H9 (cell line): Measurements from ENCODE around the gene RFT1. TPM values are rescaled to one million over a fixed set of nuclear protein-coding genes. Genes with fewer than 3 reads are reported as not detected.

ENCODE experiments used
- DNase-seq: peaks from one replicate; pipeline ENCODE4 v3.0.0-alpha.2; 2017
- H2AFZ ChIP-seq: one replicate; pipeline ENCODE4 v1.6.1; 2013; ENCODE audit warnings: mild to moderate bottlenecking, low read length, control low read depth, moderate library complexity
- H2AK5ac ChIP-seq: 2 replicates; pipeline ENCODE4 v1.6.1; 2013; ENCODE audit warnings: low read length, control low read depth, mixed read lengths; ENCODE audit not compliant: insufficient read length
- H2BK120ac ChIP-seq: one replicate; pipeline ENCODE4 v1.6.1; 2013; ENCODE audit warnings: low read depth, mild to moderate bottlenecking, low read length, control low read depth, inconsistent platforms; ENCODE audit not compliant: poor library complexity, severe bottlenecking
- H2BK12ac ChIP-seq: 2 replicates; pipeline ENCODE4 v1.6.1; 2013; ENCODE audit warnings: low read length, control low read depth, mixed read lengths, low read depth; ENCODE audit not compliant: insufficient read length
- H2BK15ac ChIP-seq: 2 replicates; pipeline ENCODE4 v1.6.1; 2013; ENCODE audit warnings: low read depth, low read length, control low read depth
- H2BK20ac ChIP-seq: one replicate; pipeline ENCODE4 v1.6.1; 2013; ENCODE audit warnings: low read depth, mild to moderate bottlenecking, low read length, control low read depth, inconsistent platforms; ENCODE audit not compliant: poor library complexity, severe bottlenecking
- H2BK5ac ChIP-seq: 2 replicates; pipeline ENCODE4 v1.6.1; 2013; ENCODE audit warnings: low read length, control low read depth, mixed read lengths; ENCODE audit not compliant: insufficient read length
- H3K14ac ChIP-seq: 2 replicates; pipeline ENCODE4 v1.6.1; 2013; ENCODE audit warnings: low read length, control low read depth; ENCODE audit not compliant: insufficient read depth
- H3K18ac ChIP-seq: 2 replicates; pipeline ENCODE4 v1.6.1; 2013; ENCODE audit warnings: low read depth, mild to moderate bottlenecking, mixed read lengths, low read length, control low read depth; ENCODE audit not compliant: insufficient read length
- H3K23ac ChIP-seq: 2 replicates; pipeline ENCODE4 v1.6.1; 2013; ENCODE audit warnings: low read length, control low read depth, mixed read lengths, low read depth; ENCODE audit not compliant: insufficient read length
- H3K23me2 ChIP-seq: 2 replicates; pipeline ENCODE4 v1.6.1; 2013; ENCODE audit warnings: low read depth, mild to moderate bottlenecking, mixed read lengths, low read length, control low read depth; ENCODE audit not compliant: insufficient read length, poor library complexity, severe bottlenecking
- H3K27ac ChIP-seq: 2 replicates; pipeline ENCODE4 v1.5.1; 2013; ENCODE audit warnings: low read length, control low read depth, mixed read lengths, low read depth; ENCODE audit not compliant: insufficient read length
- H3K27me3 ChIP-seq: 2 replicates; pipeline ENCODE4 v1.6.1; 2013; ENCODE audit warnings: low read length, control low read depth, inconsistent platforms; ENCODE audit not compliant: insufficient read depth
- H3K4ac ChIP-seq: 2 replicates; pipeline ENCODE4 v1.6.1; 2013; ENCODE audit warnings: low read depth, mild to moderate bottlenecking, control low read depth, inconsistent platforms, low read length, moderate library complexity
- H3K4me1 ChIP-seq: 2 replicates; pipeline ENCODE4 v1.6.1; 2013; ENCODE audit warnings: low read length, control low read depth, inconsistent platforms; ENCODE audit not compliant: insufficient read depth
- H3K4me2 ChIP-seq: 2 replicates; pipeline ENCODE4 v1.6.1; 2013; ENCODE audit warnings: low read length, control low read depth, mixed read lengths; ENCODE audit not compliant: insufficient read length, insufficient read depth
- H3K56ac ChIP-seq: 2 replicates; pipeline ENCODE4 v1.6.1; 2013; ENCODE audit warnings: low read depth, mild to moderate bottlenecking, mixed read lengths, low read length, control low read depth; ENCODE audit not compliant: insufficient read length
- H3K79me1 ChIP-seq: 2 replicates; pipeline ENCODE4 v1.6.1; 2013; ENCODE audit warnings: low read depth, mild to moderate bottlenecking, moderate library complexity, low read length, control low read depth, inconsistent platforms; ENCODE audit not compliant: insufficient read depth, poor library complexity, severe bottlenecking
- H3K79me2 ChIP-seq: 2 replicates; pipeline ENCODE4 v1.6.1; 2013; ENCODE audit warnings: low read length, control low read depth, inconsistent platforms; ENCODE audit not compliant: insufficient read depth
- H3K9ac ChIP-seq: 2 replicates; pipeline ENCODE4 v1.6.1; 2013; ENCODE audit warnings: low read length, control low read depth, mixed read lengths; ENCODE audit not compliant: insufficient read length; ENCODE audit errors: extremely low read depth
- H3K9me3 ChIP-seq: one replicate; pipeline ENCODE4 v1.6.1; 2013; ENCODE audit warnings: low read depth, low read length, inconsistent platforms; ENCODE audit not compliant: control insufficient read depth
- H3T11ph ChIP-seq: one replicate; pipeline ENCODE4 v1.6.1; 2013; ENCODE audit warnings: mild to moderate bottlenecking, low read length, control low read depth, inconsistent platforms
- H4K20me1 ChIP-seq: one replicate; pipeline ENCODE4 v1.6.1; 2013; ENCODE audit not compliant: control insufficient read depth, insufficient read length, insufficient read depth
- H4K5ac ChIP-seq: 2 replicates; pipeline ENCODE4 v1.6.1; 2013; ENCODE audit warnings: low read depth, mild to moderate bottlenecking, mixed read lengths, low read length, control low read depth; ENCODE audit not compliant: insufficient read length
- H4K8ac ChIP-seq: replicated peaks from 2 replicates; pipeline ENCODE4 v1.6.1; 2013; ENCODE audit warnings: low read length, control low read depth, mixed read lengths, low read depth; ENCODE audit not compliant: insufficient read length
- H4K91ac ChIP-seq: 2 replicates; pipeline ENCODE4 v1.6.1; 2013; ENCODE audit warnings: low read depth, mild to moderate bottlenecking, moderate library complexity, mixed read lengths, low read length, control low read depth; ENCODE audit not compliant: insufficient read length
- H3K27ac Mint-ChIP-seq, 3 experiments: 2 replicates in 2 of 3; 3 replicates in 1 of 3; pipeline ENCODE4 v1.8.0; 2020 to 2021; ENCODE audit warnings: mixed read lengths in 3 of 3, mild to moderate bottlenecking in 1 of 3, moderate library complexity in 1 of 3
- H3K27me3 Mint-ChIP-seq: 2 replicates; pipeline ENCODE4 v1.8.0; 2021; ENCODE audit warnings: low read depth, mild to moderate bottlenecking, moderate library complexity, mixed read lengths
- H3K36me3 Mint-ChIP-seq, 3 experiments: 2 replicates in 2 of 3; 3 replicates in 1 of 3; pipeline ENCODE4 v1.8.0; 2020 to 2021; ENCODE audit warnings: low read depth in 3 of 3, mixed read lengths in 3 of 3; ENCODE audit not compliant: insufficient read depth in 1 of 3
- H3K4me1 Mint-ChIP-seq, 2 experiments: 2 replicates each; pipeline ENCODE4 v1.8.0; 2020; ENCODE audit warnings: mixed read lengths in 2 of 2
- H3K4me3 Mint-ChIP-seq, 2 experiments: 2 replicates in 1 of 2; 3 replicates in 1 of 2; pipeline ENCODE4 v1.8.0; 2020 to 2021; ENCODE audit warnings: mild to moderate bottlenecking in 2 of 2, mixed read lengths in 2 of 2, moderate library complexity in 1 of 2
- H3K9me3 Mint-ChIP-seq, 2 experiments: 2 replicates in 1 of 2; 3 replicates in 1 of 2; pipeline ENCODE4 v1.8.0; 2020; ENCODE audit warnings: mild to moderate bottlenecking in 2 of 2, mixed read lengths in 2 of 2, moderate library complexity in 1 of 2
- CTCF ChIP-seq: fragments of 200-600 bp; sonication (generic); conservative IDR thresholded peaks from 3 replicates; pipeline ENCODE4 v1.8.0; 2021; ENCODE audit warnings: antibody characterized with exemption, mild to moderate bottlenecking
- WGBS: extraction: QIAGEN DNeasy Blood & Tissue Kit; methylation state at CpG from one replicate; pipeline ENCODE4 v1.1.7; 2013; ENCODE audit warnings: missing lambda C conversion rate, low lambda C conversion rate, mixed read lengths; ENCODE audit not compliant: insufficient read length; ENCODE audit errors: extremely low coverage; 5-methylcytosine and 5-hydroxymethylcytosine counted together
- total RNA-seq: library from RNA; stranded (reverse); gene quantifications from 2 replicates; pipeline ENCODE4 v1.2.1, GENCODE V29; 2021

RFT1 gene
- total RNA-seq, 1 experiment from 2014 or later: 24.1 TPM

GRCh38 chr3:53091011-53091410 is 39.2 kb downstream of the RFT1 start:
- no peak for DNase-seq
- Histone ChIP-seq H3K56ac (no peak overlapping the region), H2BK15ac (no peak overlapping the region), H3K9me3 (no peaks in the 10 kb centered on the region), H3K79me2 (no peaks in the 10 kb centered on the region), H2BK12ac (no peak overlapping the region), H4K5ac (no peak overlapping the region), H3K4ac (no peak overlapping the region), H4K8ac (no peak overlapping the region), H3K18ac (no peak overlapping the region), H2BK5ac (no peak overlapping the region), H3K4me2 (no peak overlapping the region), H3T11ph (no peak overlapping the region), H2BK20ac (no peak overlapping the region), H3K27me3 (no peaks in the 10 kb centered on the region), H3K4me1 (no peaks in the 10 kb centered on the region), H3K23ac (no peak overlapping the region), H4K20me1 (no peaks in the 10 kb centered on the region), H3K79me1 (no peaks in the 10 kb centered on the region), H3K27ac (no peak overlapping the region), H3K14ac (no peak overlapping the region), H2BK120ac (no peak overlapping the region), H3K23me2 (no peaks in the 10 kb centered on the region), H2AFZ (no peak overlapping the region), H4K91ac (no peak overlapping the region), H3K9ac (no peak overlapping the region), H2AK5ac (no peak overlapping the region)
- no CpG with 5 or more reads among the region's 5 CpGs for WGBS
- Mint-ChIP-seq H3K36me3 (peaks cover 0 to 14% (median 9%) of the 10 kb centered on the region in 3 experiments; a peak in 6 of 7 replicates), H3K27me3 (no peaks in the 10 kb centered on the region), H3K4me1 (peaks cover 0 to 2% of the 10 kb centered on the region in 2 experiments; a peak in 1 of 4 replicates), H3K4me3 (no peak overlapping the region), H3K27ac (no peak overlapping the region), H3K9me3 (no peaks in the 10 kb centered on the region)
- no peak for TF ChIP-seq CTCF
